ENCODE data around the gene LRFN2.

The LRFN2 gene

GRCh38 chr6:40471243-40471642 lies 115.9 kb downstream of the LRFN2 start:
- DNase-seq: no peak

- no peak for DNase-seq
Measured at GRCh38 chr6:40469323-40469722, 117.8 kb downstream of the LRFN2 start.

DNA sequence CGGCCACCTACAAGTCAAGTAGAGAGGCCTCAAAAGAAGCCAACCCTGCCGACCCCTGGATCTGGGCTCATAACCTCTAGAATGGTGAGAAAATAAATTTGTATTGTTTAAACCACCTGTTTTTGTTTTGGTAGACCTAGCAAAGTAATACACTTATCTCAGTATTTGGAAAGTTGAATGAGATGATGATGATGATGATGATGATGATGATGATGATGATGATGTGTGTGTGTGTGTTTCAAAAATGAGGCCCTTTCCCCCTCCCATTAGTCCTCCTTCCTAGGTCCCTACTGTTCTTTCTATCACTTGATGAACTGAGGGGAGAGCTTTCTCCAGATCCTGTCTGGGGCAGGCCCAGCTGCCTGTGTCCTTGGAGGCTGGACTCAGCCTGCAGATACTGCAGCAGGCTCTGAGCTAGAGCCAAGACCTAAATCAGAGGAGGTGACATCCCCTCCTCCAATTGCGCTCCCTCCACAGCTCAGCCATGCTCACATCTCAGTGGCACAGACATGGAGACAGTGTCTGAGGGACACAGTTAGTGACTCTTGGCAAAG lies 120.1 kb downstream of the LRFN2 start:
- DNase-seq: no peak

DNA sequence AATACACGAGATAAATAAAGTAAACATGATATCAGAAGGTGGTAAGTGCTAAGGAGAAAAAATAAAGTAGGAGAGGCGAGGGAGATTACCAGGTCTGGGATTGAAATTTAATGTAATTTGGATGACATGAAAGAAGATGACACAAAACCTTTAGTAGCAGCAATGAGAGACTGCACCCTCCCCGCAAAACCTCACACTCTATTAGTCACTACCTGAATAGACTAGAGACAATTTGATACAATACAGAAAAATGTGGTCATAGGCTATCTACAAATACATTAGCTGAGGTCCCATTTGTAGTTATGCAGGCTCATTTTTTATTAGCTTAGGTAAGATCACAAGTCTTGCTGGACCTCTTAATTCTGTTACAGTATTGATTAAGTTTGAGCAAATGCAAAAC lies 125.5 kb downstream of the LRFN2 start:
- DNase-seq: no peak

- DNase-seq: no peak
Measured at GRCh38 chr6:40460380-40460779, 126.8 kb downstream of the LRFN2 start.

DNA sequence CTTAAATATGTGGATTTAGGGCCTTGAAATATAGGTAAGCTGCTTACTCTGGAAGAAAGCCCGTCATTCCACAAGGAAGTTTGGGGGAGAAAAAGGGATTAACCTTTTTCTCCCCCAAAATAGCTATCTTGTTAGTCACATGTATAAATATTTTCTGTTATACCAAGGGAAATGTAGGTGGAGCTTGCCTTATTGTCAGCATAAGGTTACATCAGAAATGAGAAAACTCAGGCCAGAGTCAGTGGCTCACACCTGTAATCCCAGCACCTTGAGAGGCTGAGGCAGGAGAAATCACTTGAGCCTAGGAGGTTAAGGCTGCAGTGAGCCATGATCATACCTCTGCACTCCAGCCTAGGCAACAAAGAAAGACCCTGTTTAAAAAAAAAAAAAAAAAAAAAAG lies 129.9 kb downstream of the LRFN2 start:
- DNase-seq: no peak

GRCh38 chr6:40456390-40457013 lies 130.7 kb downstream of the LRFN2 start:
- DNase-seq: no peak

GRCh38 chr6:40455686-40456389 lies 131.3 kb downstream of the LRFN2 start:
- DNase-seq: no peak

DNA sequence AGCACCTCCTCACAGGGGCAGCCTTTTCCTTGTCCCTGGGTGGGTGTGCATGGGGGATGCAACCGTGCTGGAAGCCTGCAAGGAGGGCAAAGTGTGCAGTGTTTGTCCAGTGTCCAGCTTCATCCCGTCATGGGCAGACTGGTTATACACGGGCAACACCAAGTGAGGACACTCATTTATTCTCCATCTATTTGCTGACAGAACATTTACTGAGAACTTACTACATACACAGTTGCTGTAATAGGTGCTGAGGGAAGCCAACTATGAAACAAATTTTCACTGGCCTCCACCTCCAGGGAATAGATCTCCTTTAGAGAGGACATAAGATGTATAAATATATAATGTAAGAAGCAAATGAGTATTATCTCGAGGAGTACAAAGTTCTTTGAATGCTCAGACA lies 136.7 kb downstream of the LRFN2 start:
- no peak for DNase-seq

DNA sequence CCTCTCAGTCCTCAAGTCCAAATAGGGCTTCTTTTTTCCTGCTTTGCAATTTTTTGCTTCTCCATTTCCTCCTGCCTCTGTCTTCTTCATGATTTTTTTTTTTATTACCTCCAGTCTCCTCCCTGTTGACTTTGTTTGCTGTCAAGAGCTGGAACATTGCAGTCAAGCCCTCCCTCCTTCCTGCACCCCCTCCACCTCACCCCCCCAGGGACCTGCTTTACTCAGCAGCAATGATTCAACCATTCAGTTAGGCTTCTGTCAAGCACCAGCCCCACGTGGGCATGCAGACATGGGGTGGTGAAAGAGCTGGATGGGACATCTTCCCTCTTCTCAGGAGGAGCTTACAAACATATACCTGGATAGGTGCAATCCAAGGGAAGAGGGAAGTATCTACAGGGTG lies 142.4 kb downstream of the LRFN2 start:
- DNase-seq: no peak

DNA sequence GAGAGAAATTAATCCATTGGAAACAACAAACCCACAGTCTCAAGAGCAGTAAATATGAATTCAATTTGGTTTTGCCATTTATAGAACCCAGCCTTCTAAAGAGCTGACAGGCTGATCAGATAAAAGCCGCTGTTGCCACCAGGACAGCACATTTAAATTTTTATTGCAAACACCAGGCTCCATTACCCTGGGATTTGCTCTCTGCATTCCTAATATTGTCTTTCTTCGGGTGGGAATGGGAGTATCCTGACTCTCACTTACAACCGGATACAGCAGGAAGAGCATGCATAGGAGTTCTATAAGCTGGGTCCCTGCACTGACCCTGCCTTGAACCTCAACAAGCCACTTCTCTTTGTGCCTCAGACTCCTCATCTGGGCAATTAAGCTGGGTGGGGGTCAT lies 142.9 kb downstream of the LRFN2 start:
- DNase-seq: no peak

GRCh38 chr6:40443842-40444241 lies 143.3 kb downstream of the LRFN2 start:
- DNase-seq: no peak

DNA sequence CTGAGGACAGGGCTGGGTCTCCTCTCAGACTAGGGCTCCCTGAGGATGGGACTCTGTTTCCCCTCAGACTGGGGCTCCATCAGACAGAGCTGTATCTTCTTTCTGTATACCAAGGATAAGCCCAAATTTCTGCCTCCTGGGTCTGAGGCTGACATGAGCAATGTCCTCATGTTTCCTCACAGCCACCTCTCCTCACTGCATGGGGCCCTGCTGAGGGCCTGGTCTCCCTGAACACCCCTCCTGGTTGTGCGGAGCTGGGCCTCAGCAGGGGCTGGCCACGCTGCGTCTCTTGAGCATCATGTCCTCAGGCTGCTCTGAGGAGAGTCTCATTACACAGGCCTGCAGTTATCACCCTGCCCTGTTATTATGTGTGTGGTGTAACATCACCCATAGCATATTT lies 144.6 kb downstream of the LRFN2 start:
- DNase-seq: no peak

- no peak for DNase-seq
Measured at GRCh38 chr6:40441150-40441549, 146.0 kb downstream of the LRFN2 start.

GRCh38 chr6:40440053-40440452 lies 147.1 kb downstream of the LRFN2 start:
- DNase-seq: peak; percentile 51

DNA sequence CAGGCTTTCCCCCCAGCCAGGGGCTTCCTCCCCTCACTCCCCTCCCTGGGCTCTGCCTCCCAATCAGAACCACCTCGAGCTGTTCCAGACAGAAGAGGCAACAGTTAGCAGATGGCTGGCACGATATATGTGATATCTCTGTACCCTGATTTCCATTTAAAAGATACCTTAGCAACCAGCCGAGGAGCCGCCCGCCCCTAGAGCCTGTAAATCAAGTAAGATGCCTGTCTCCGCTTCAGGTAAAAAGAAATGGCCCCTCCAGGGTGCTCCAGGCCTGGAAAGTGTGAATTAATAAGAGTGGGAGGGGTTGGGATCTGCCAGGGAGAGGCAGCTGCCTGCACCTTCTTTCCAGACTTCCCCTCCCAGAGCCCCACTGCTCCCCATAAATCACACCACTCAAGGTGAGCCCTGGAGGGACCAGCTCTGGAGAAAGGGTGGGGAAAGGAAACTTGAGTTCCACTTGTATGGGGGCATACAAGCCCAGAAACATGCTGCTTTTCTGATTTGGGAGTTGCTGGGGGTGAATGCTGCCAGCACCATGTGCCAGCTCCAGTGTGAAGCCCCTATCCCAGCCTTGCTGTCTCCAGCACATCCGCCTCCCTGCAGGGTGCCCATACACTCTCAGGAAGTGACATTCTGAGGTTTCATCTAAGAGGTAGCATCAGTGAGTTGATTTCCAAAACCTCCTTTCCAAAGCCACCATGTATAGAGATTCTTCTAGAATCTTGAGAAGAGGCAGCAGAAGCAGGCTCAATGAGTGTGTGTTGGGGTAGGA lies 148.0 kb downstream of the LRFN2 start:
- DNase-seq: no peak

DNA sequence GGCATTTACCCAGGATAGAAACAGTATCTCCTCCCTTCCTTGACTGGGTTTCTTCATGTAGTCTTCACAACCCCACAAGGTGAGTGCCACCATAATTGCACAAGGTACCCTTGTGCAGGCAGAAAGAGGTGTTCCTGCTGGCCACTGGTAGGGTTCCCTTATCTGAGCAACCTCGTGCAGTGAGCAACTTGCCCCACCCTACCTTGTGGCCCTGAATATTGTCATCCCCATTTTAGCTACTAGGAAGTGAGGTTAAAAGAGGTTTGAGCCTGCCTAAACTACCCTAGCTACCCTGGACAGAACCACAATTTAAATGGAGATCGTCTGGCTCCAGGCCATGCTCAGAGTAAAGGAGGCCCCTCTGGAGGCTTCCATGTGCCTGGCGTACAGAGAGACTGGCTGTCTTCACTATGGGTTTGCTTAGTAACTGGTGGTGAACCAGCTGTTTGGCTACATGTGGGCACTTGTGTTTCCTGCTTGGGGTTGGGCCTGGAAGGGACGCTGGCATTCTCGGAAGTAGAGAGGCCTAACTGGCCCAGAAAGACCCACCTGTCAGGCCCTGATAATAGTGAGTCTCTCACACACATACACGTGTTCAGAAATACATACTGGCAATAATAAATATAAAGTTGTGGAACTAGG lies 148.8 kb downstream of the LRFN2 start:
- no peak for DNase-seq

DNA sequence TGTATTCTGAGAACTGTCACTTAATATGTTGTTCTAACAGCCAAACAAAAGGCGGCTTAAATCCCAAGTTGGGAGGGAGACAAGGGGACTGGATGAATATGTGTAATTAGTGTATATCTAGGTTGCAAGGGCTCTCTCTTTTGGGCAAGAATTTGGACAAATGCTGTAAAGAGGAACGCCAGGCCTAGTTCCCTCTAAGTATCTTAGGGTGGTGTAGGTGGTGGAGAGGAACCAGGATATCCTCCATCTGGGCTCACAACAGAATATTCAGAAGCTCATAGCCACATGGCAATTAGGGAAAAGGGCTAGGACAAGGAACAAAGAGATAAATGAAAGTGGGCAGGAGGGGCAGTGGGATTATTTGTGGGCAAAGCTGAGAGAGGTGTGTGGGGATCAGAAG lies 149.5 kb downstream of the LRFN2 start:
- DNase-seq: no peak

DNA sequence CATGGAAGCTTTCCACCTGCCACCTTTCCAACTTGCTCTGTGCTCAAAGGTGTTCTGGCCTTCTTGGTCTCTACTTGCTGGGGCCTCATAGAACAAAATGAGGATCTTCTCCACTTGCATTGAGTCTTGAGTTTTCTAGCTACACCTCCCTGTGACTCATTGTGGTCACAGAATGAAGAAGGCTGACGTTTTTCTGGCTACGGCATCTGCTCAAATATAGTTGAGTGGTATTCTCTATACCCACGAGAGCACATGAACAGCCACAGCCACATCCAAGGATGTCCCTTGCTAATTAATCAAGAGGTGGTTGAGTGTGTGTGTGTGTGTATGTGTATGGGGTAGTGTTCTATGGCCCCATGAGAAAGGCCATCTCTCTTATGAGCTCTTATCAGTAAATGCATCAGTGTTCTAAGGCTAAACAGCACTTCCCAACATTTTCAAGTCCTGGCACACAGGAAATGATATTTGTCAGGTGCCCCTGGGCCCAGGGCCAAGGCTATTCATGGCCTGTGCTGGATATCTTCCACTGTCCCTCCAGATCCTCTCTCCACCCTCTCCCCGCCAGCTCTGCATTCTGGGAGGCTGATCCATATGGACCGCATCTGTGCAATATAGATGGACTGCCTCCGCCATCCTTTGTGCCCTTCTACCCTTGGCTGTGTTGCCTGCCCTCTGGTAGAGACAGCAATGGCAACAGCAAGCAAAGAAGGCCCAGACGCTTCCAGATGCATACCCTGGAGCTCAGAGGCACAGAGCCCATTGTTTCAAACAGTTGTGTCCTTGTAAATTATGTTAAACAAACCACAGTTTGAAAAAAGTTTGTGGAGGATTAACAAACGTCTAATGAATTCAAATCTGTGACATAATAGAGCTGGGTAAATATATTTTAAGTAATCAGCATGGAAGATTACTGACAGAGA lies 150.2 kb downstream of the LRFN2 start:
- no peak for DNase-seq

GRCh38 chr6:40432982-40433381 lies 154.2 kb downstream of the LRFN2 start:
- no peak for DNase-seq

- no peak for DNase-seq
Measured at GRCh38 chr6:40431706-40432105, 155.5 kb downstream of the LRFN2 start.

GRCh38 chr6:40427196-40427595 lies 160.0 kb downstream of the LRFN2 start:
- no peak for DNase-seq

All from NCI-H774 (cell line).